ENCODE results near the gene CLSTN3. TPM values are rescaled to one million over a fixed set of nuclear protein-coding genes. Genes with fewer than 3 reads are reported as not detected.

CLSTN3 gene
- total RNA-seq, 1 experiment from 2014 or later: 40.2 TPM

- H3K27ac Mint-ChIP-seq (ENCODE audit: unreplicated experiment): no peak overlapping the region
- peaks cover 43% of the 10 kb centered on the region for H3K4me1 Mint-ChIP-seq (ENCODE audit: low read depth, unreplicated experiment)
- no peaks in the 10 kb centered on the region for H3K36me3 Mint-ChIP-seq (ENCODE audit: insufficient read depth, unreplicated experiment)
- no peaks in the 10 kb centered on the region for H3K27me3 ChIP-seq (replicated peaks; ENCODE audit: control insufficient read depth, insufficient read depth, low read length)
- H3K9me3 Mint-ChIP-seq (ENCODE audit: unreplicated experiment): no peaks in the 10 kb centered on the region
- peak; percentile 51 to 61 for DNase-seq
- TF ChIP-seq CTCF (IDR thresholded peaks at IDR 0.05; ENCODE audit: insufficient read depth in 1 of 2, low read depth in 1 of 2, low read length in 1 of 2, severe bottlenecking in 1 of 2, unreplicated experiment in 1 of 2): no peak
- H3K27me3 Mint-ChIP-seq (ENCODE audit: insufficient read depth, unreplicated experiment): no peaks in the 10 kb centered on the region
- intact Hi-C loops (cut with micrococcal nuclease; ENCODE audit: unreplicated experiment): no loop called here
- ChIA-PET POLR2A (no interaction called here), CTCF (interaction anchor here (1.6 kb wide), 1 partner anchor 15 kb away, joined by 7 read pairs; the partner anchor contains the start of gene C1RL)
- H3K4me1 ChIP-seq: peaks cover 30% of the 10 kb centered on the region
- H3K4me3 ChIP-seq (ENCODE audit: low read depth, low read length): no peak overlapping the region
- TSS peak; percentile 10 for BruUV-seq (replicated peaks)
- H3K36me3 ChIP-seq (ENCODE audit: control insufficient read depth, insufficient read depth, low read length): 0 out of 2 replicates have a peak, but pooled peaks cover 2% of the 10 kb centered on the region
- no peak overlapping the region for H3K4me3 Mint-ChIP-seq (ENCODE audit: unreplicated experiment)
- H3K9me3 ChIP-seq: no peaks in the 10 kb centered on the region
Observed at GRCh38 chr12:7123806-7124522, 6.2 kb upstream of the CLSTN3 start.

GRCh38 chr12:7125632-7126227 lies 4.4 kb upstream of the CLSTN3 start:
- no peaks in the 10 kb centered on the region for H3K27me3 ChIP-seq (replicated peaks; ENCODE audit: control insufficient read depth, insufficient read depth, low read length)
- BruUV-seq (replicated peaks): TSS peak; percentile 13
- no peaks in the 10 kb centered on the region for H3K9me3 Mint-ChIP-seq (ENCODE audit: unreplicated experiment)
- H3K4me3 ChIP-seq (ENCODE audit: low read depth, low read length): no peak overlapping the region
- intact Hi-C loops (cut with micrococcal nuclease; ENCODE audit: unreplicated experiment): no loop called here
- POLR2A ChIA-PET: interaction anchor here (0.6 kb wide), 1 partner anchor 179 kb away, joined by 4 read pairs; no protein-coding TSS in a partner anchor
- H3K4me3 Mint-ChIP-seq (ENCODE audit: unreplicated experiment): no peak overlapping the region
- DNase-seq: no peak
- peaks cover 50% of the 10 kb centered on the region for H3K4me1 Mint-ChIP-seq (ENCODE audit: low read depth, unreplicated experiment)
- peaks cover 12% of the 10 kb centered on the region for H3K36me3 Mint-ChIP-seq (ENCODE audit: insufficient read depth, unreplicated experiment)
- no peaks in the 10 kb centered on the region for H3K27me3 Mint-ChIP-seq (ENCODE audit: insufficient read depth, unreplicated experiment)
- CTCF ChIA-PET: interaction anchor here (0.6 kb wide), 2 partner anchors 15 to 127 kb away, joined by 3 to 7 read pairs; no protein-coding TSS in a partner anchor
- no peak for TF ChIP-seq CTCF (IDR thresholded peaks at IDR 0.05; ENCODE audit: insufficient read depth in 1 of 2, low read depth in 1 of 2, low read length in 1 of 2, severe bottlenecking in 1 of 2, unreplicated experiment in 1 of 2)
- peaks cover 35% of the 10 kb centered on the region for H3K4me1 ChIP-seq
- 0 out of 2 replicates have a peak, but pooled peaks cover 2% of the 10 kb centered on the region for H3K36me3 ChIP-seq (ENCODE audit: control insufficient read depth, insufficient read depth, low read length)
- no peaks in the 10 kb centered on the region for H3K9me3 ChIP-seq
- H3K27ac Mint-ChIP-seq (ENCODE audit: unreplicated experiment): no peak overlapping the region

GRCh38 chr12:7127916-7128626 lies 2.1 kb upstream of the CLSTN3 start:
- peak overlapping the region; percentile 16 for H3K27ac Mint-ChIP-seq (ENCODE audit: unreplicated experiment)
- peaks cover 54% of the 10 kb centered on the region for H3K4me1 Mint-ChIP-seq (ENCODE audit: low read depth, unreplicated experiment)
- no peak for TF ChIP-seq CTCF (IDR thresholded peaks at IDR 0.05; ENCODE audit: insufficient read depth in 1 of 2, low read depth in 1 of 2, low read length in 1 of 2, severe bottlenecking in 1 of 2, unreplicated experiment in 1 of 2)
- no peaks in the 10 kb centered on the region for H3K36me3 ChIP-seq (ENCODE audit: control insufficient read depth, insufficient read depth, low read length)
- POLR2A ChIA-PET: no interaction called here
- H3K4me3 Mint-ChIP-seq (ENCODE audit: unreplicated experiment): peak overlapping the region; percentile 86
- H3K36me3 Mint-ChIP-seq (ENCODE audit: insufficient read depth, unreplicated experiment): peaks cover 22% of the 10 kb centered on the region
- no peaks in the 10 kb centered on the region for H3K9me3 ChIP-seq
- H3K9me3 Mint-ChIP-seq (ENCODE audit: unreplicated experiment): no peaks in the 10 kb centered on the region
- CTCF ChIA-PET: interaction anchor here (0.5 kb wide), 1 partner anchor 14 kb away, joined by 4 read pairs; no protein-coding TSS in a partner anchor
- H3K27me3 ChIP-seq (replicated peaks; ENCODE audit: control insufficient read depth, insufficient read depth, low read length): no peaks in the 10 kb centered on the region
- intact Hi-C loops (cut with micrococcal nuclease; ENCODE audit: unreplicated experiment): no loop called here
- H3K27me3 Mint-ChIP-seq (ENCODE audit: insufficient read depth, unreplicated experiment): no peaks in the 10 kb centered on the region
- peaks cover 42% of the 10 kb centered on the region for H3K4me1 ChIP-seq
- BruUV-seq (replicated peaks): no TSS peak
- H3K4me3 ChIP-seq (ENCODE audit: low read depth, low read length): no peak overlapping the region
- peak in 1 of 2 experiments; percentile 32 for DNase-seq

Data from Caco-2 (cell line).